Endothelial cell of umbilical vein (primary cell): ENCODE results near the gene SPC25. TPM values are rescaled to one million over a fixed set of nuclear protein-coding genes. Genes with fewer than 3 reads are reported as not detected.
"Not testable (repeated sequence)": the region's sequence is repeated elsewhere in the genome, so short reads cannot be mapped to it uniquely, and the experiment has no call there.

Experiments used
- BruUV-seq: library from RNA; stranded (reverse); fragments of 400-500 nt; replicated peaks from 2 replicates; lab custom pipeline; 2021; lab: Mats Ljungman, UMichigan
- CTCF ChIA-PET: fragments of 300-600, 350-600 bp; sonication (Branson Sonifier 250); formaldehyde crosslinking; loops from one replicate; lab custom pipeline; 2021; ENCODE audit warnings: antibody characterized with exemption, inconsistent platforms; lab: Charles Lee
- POLR2A ChIA-PET: fragments of 300-600, 350-600 bp; sonication (Branson Sonifier 250); formaldehyde crosslinking; loops from one replicate; lab custom pipeline; 2021; ENCODE audit warnings: antibody characterized with exemption, inconsistent platforms; lab: Charles Lee
- DNase-seq: peaks from one replicate; pipeline ENCODE4 v3.0.0-alpha.2; 2011; ENCODE audit warnings: low read depth, low spot score
- FAIRE-seq: peaks from 2 replicates; lab custom pipeline; 2011; peaks lifted over from hg19 to GRCh38; lab: Jason Lieb, UNC
- H2AFZ ChIP-seq: 2 replicates; pipeline ENCODE4 v1.6.0; 2012; ENCODE audit warnings: low read depth, low read length, control low read depth, inconsistent platforms
- H3K27ac ChIP-seq: 2 replicates; pipeline ENCODE4 v1.5.1; 2011; ENCODE audit warnings: low read depth, mild to moderate bottlenecking, control low read depth, low read length, moderate library complexity; ENCODE audit not compliant: insufficient read depth
- H3K27me3 ChIP-seq, 2 experiments: 2 replicates each; pipeline versions ENCODE4 v1.6.0 to v1.6.1; 2011; ENCODE audit warnings: low read length in 2 of 2, mixed read lengths in 1 of 2; ENCODE audit not compliant: control insufficient read depth in 2 of 2, insufficient read depth in 2 of 2
- H3K36me3 ChIP-seq, 2 experiments: 2 replicates in 1 of 2; 3 replicates in 1 of 2; pipeline ENCODE4 v1.5.1; 2011; ENCODE audit warnings: low read length in 2 of 2, mild to moderate bottlenecking in 1 of 2, moderate library complexity in 1 of 2; ENCODE audit not compliant: control insufficient read depth in 2 of 2, insufficient read depth in 2 of 2; ENCODE audit errors: extremely low read depth in 1 of 2
- H3K4me1 ChIP-seq: 3 replicates; pipeline ENCODE4 v1.5.1; 2011; ENCODE audit warnings: mild to moderate bottlenecking, low read length; ENCODE audit not compliant: control insufficient read depth, insufficient read depth; ENCODE audit errors: extremely low read depth
- H3K4me2 ChIP-seq: 2 replicates; pipeline ENCODE4 v1.6.1; 2011; ENCODE audit warnings: low read length, control low read depth, mixed read lengths; ENCODE audit not compliant: insufficient read depth
- H3K4me3 ChIP-seq, 3 experiments: fragments of 200-600 bp in 1 of 3; sonication (generic), shearing (Covaris generic) in 1 of 3; replicated peaks in 1 of 3; 2 replicates each; pipeline ENCODE4 v1.5.1; 2011 to 2016; ENCODE audit warnings: control low read depth in 3 of 3, low read length in 3 of 3, mild to moderate bottlenecking in 2 of 3, inconsistent platforms in 1 of 3, low read depth in 1 of 3, moderate library complexity in 1 of 3; ENCODE audit not compliant: insufficient read depth in 1 of 3
- H3K79me2 ChIP-seq: 2 replicates; pipeline ENCODE4 v1.6.0; 2012; ENCODE audit warnings: low read length, inconsistent platforms; ENCODE audit not compliant: control insufficient read depth, insufficient read depth
- H3K9ac ChIP-seq: replicated peaks from 2 replicates; pipeline ENCODE3; 2011; ENCODE audit warnings: low read length, control low read depth; ENCODE audit not compliant: insufficient read depth; ENCODE audit errors: extremely low read depth
- H3K9me1 ChIP-seq: replicated peaks from 3 replicates; pipeline ENCODE4 v1.6.0; 2011; ENCODE audit warnings: mild to moderate bottlenecking, low read length; ENCODE audit not compliant: control insufficient read depth, insufficient read depth; ENCODE audit errors: extremely low read depth
- H3K9me3 ChIP-seq: replicated peaks from 2 replicates; pipeline ENCODE4 v1.5.1; 2012; ENCODE audit warnings: low read length, inconsistent platforms; ENCODE audit not compliant: control insufficient read depth, insufficient read depth
- H4K20me1 ChIP-seq: replicated peaks from 2 replicates; pipeline ENCODE3; 2011; ENCODE audit warnings: mild to moderate bottlenecking, low read length; ENCODE audit not compliant: control insufficient read depth, insufficient read depth; ENCODE audit errors: extremely low read depth
- CTCF ChIP-seq, 2 donors: IDR thresholded peaks; 1 replicate in 1 of 2; 2 replicates in 1 of 2; pipeline ENCODE4 v1.5.1; 2011; ENCODE audit warnings: low read length in 2 of 2, mild to moderate bottlenecking in 2 of 2, moderate library complexity in 2 of 2, control low read depth in 1 of 2, inconsistent platforms in 1 of 2, low read depth in 1 of 2; ENCODE audit not compliant: insufficient read depth in 1 of 2; ENCODE audit errors: extremely low read depth in 1 of 2
- EZH2 ChIP-seq: IDR thresholded peaks from 2 replicates; pipeline ENCODE4 v1.6.1; 2012; ENCODE audit warnings: borderline replicate concordance, low read depth, mild to moderate bottlenecking, moderate library complexity, low read length, inconsistent platforms; ENCODE audit not compliant: severe bottlenecking
- FOS ChIP-seq: IDR thresholded peaks from 2 replicates; pipeline ENCODE4 v1.6.1; 2011; ENCODE audit warnings: mild to moderate bottlenecking, low read length, moderate library complexity, borderline replicate concordance; ENCODE audit not compliant: insufficient read depth
- GATA2 ChIP-seq: IDR thresholded peaks from 2 replicates; pipeline ENCODE4 v1.7.0; 2011; ENCODE audit warnings: low read depth, mild to moderate bottlenecking, moderate library complexity, mixed read lengths, low read length; ENCODE audit not compliant: insufficient read length, insufficient read depth
- JUN ChIP-seq: IDR thresholded peaks from 2 replicates; pipeline ENCODE4 v1.6.1; 2011; ENCODE audit warnings: borderline replicate concordance, low read depth; ENCODE audit not compliant: insufficient read length, insufficient read depth
- MYC ChIP-seq: IDR thresholded peaks from one replicate; pipeline ENCODE4 v1.6.1; 2011; ENCODE audit warnings: mild to moderate bottlenecking, low read depth, low read length
- POLR2A ChIP-seq: IDR thresholded peaks from 2 replicates; pipeline ENCODE4 v1.6.1; 2012; ENCODE audit warnings: low read depth, mild to moderate bottlenecking, control low read depth, low read length
- POLR2AphosphoS5 ChIP-seq: IDR thresholded peaks from 2 replicates; pipeline ENCODE4 v1.6.1; 2012; ENCODE audit warnings: low read depth, mild to moderate bottlenecking, control low read depth, low read length, moderate library complexity; ENCODE audit not compliant: insufficient read depth
- dilution Hi-C: fragments of 300-500 bp; cut with MboI; formaldehyde crosslinking; loops from one replicate; pipeline ENCODE4 v1.15.0; 2019; ENCODE audit warnings: low sequenced_read_pairs; ENCODE audit not compliant: extremely low pct_ligation_motif_present
- intact Hi-C: fragments of 100-400 bp; cut with micrococcal nuclease; formaldehyde crosslinking; loops from one replicate; pipeline ENCODE4 v1.10.0; 2022
- polyA plus RNA-seq, 4 experiments: library from polyadenylated mRNA; depleted of rRNA in 3 of 4; stranded (reverse) in 3 of 4; unstranded in 1 of 4; fragments of >200 nt; gene quantifications; 2 replicates each; pipeline versions ENCODE4 v1.2.1 to v1.2.3, GENCODE V29; 2011 to 2012; ENCODE audit warnings: missing spikeins in 1 of 4
- total RNA-seq: library from RNA; stranded (reverse); gene quantifications from 2 replicates; pipeline ENCODE4 v1.2.3, GENCODE V29; 2021
- TF ChIP-seq, protein P1 (sequence below): IDR thresholded peaks from 2 replicates; pipeline ENCODE4 v1.6.1; 2011; ENCODE audit not compliant: insufficient read depth, insufficient read length

SPC25 gene
- total and polyA plus RNA-seq, 2 donors (not counting 3 experiments of a cell fraction or from before 2014, with no cell fraction given) = 10.1 to 24.2 TPM

DNA sequence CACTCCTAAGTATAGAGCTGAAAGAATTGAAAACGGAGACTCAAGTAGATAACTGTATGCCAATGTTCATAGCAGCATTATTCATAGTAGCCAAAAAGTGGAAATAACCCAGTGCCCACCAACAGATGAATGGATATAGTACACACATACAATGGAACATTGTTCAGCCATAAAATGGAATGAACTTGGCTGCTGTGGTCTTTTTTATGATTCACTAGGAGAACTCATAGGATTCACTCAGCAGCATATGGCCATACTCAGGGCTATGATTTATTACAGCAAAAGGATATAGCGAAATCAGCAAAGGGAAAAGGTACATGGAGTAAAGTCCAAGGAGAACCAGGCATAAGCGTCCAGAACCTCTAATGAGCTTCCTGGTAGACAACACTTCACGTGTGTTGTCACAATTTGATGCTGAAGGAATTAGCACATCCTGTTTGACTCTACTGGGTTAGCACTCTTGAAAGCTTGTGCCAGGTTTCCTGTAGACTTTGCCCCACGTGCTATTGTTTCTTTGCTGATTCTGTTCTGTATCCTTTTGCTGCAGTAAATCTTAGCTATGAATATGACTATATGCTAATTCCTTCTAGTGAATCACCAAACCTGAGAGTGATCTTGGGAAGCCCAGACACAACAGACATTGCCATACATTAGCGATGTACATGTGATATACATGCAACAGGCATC is 15.7 kb downstream of the SPC25 start:
- intact Hi-C loops = no loop called here
- H3K9me3 ChIP-seq = no peaks in the 10 kb centered on the region
- dilution Hi-C loops = no loop called here
- H3K79me2 ChIP-seq = no peaks in the 10 kb centered on the region
- no peak overlapping the region for H3K4me3 ChIP-seq
- H3K27ac ChIP-seq = no peak overlapping the region
- H2AFZ ChIP-seq = no peak overlapping the region
- H3K4me1 ChIP-seq = no peaks in the 10 kb centered on the region
- TF ChIP-seq CTCF (IDR thresholded peaks at IDR 0.05; ENCODE audit: extremely low read depth in 1 of 2, insufficient read depth in 1 of 2, low read depth in 1 of 2, low read length in 2 of 2) (no peak), JUN (no peak), FOS (no peak), GATA2 (no peak), MYC (no peak), POLR2AphosphoS5 (no peak), POLR2A (no peak), EZH2 (no peak)
- TF ChIP-seq, protein P1, sequence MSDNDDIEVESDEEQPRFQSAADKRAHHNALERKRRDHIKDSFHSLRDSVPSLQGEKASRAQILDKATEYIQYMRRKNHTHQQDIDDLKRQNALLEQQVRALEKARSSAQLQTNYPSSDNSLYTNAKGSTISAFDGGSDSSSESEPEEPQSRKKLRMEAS = no peak
- ChIA-PET POLR2A (no interaction called here), CTCF (interaction anchor here (0.9 kb wide), 1 partner anchor 528 kb away, joined by 3 read pairs; no protein-coding TSS in a partner anchor)
- no peaks in the 10 kb centered on the region for H3K9me1 ChIP-seq
- FAIRE-seq (no peak), DNase-seq (peak; percentile 28)
- no TSS peak for BruUV-seq
- peaks cover 0 to 2% of the 10 kb centered on the region in 2 experiments for H3K36me3 ChIP-seq
- no peak overlapping the region for H3K4me2 ChIP-seq
- H4K20me1 ChIP-seq = no peaks in the 10 kb centered on the region
- no peak overlapping the region for H3K9ac ChIP-seq
- H3K27me3 ChIP-seq = no peaks in the 10 kb centered on the region

DNA sequence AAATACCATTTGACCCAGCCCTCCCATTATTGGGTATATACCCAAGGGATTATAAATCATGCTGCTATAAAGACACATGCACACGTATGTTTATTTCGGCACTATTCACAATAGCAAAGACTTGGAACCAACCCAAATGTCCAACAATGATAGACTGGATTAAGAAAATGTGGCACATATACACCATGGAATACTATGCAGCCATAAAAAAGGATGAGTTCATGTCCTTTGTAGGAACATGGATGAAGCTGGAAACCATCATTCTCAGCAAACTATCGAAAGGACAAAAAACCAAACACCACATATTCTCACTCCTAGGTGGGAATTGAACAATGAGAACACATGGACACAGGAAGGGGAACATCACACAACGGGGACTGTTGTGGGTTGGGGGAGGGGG is 19.4 kb downstream of the SPC25 start:
- H3K79me2 ChIP-seq, CTCF ChIA-PET, H3K27me3 ChIP-seq, H3K9ac ChIP-seq, dilution Hi-C loops, H3K4me3 ChIP-seq, BruUV-seq, H3K9me3 ChIP-seq, H3K36me3 ChIP-seq, H3K9me1 ChIP-seq, H4K20me1 ChIP-seq, intact Hi-C loops, FAIRE-seq, POLR2A ChIA-PET, H3K4me1 ChIP-seq, H2AFZ ChIP-seq, H3K4me2 ChIP-seq, DNase-seq, H3K27ac ChIP-seq: not testable (repeated sequence)

DNA sequence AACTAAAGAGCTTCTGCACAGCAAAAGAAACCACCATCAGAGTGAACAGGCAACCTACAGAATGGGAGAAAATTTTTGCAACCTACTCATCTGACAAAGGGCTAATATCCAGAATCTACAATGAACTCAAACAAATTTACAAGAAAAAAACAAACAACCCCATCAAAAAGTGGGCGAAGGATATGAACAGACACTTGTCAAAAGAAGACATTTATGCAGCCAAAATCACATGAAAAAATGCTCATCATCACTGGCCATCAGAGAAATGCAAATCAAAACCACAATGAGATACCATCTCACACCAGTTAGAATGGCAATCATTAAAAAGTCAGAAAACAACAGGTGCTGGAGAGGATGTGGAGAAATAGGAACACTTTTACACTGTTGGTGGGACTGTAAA is 19.9 kb downstream of the SPC25 start:
- H3K9me3 ChIP-seq, H3K4me2 ChIP-seq, BruUV-seq, H4K20me1 ChIP-seq, H3K9ac ChIP-seq, H3K4me3 ChIP-seq, intact Hi-C loops, CTCF ChIA-PET, DNase-seq, POLR2A ChIA-PET, H2AFZ ChIP-seq, H3K9me1 ChIP-seq, H3K27ac ChIP-seq, H3K4me1 ChIP-seq, H3K36me3 ChIP-seq, H3K27me3 ChIP-seq, dilution Hi-C loops, FAIRE-seq, H3K79me2 ChIP-seq: not testable (repeated sequence)
